ELF-1 (cell line): Measurements from ENCODE around the gene GUCA2A.

Source experiments
- DNase-seq: peaks from one replicate; pipeline ENCODE4 v3.0.0-alpha.2; 2016; ENCODE audit warnings: low read depth, low spot score

Gene GUCA2A

DNA sequence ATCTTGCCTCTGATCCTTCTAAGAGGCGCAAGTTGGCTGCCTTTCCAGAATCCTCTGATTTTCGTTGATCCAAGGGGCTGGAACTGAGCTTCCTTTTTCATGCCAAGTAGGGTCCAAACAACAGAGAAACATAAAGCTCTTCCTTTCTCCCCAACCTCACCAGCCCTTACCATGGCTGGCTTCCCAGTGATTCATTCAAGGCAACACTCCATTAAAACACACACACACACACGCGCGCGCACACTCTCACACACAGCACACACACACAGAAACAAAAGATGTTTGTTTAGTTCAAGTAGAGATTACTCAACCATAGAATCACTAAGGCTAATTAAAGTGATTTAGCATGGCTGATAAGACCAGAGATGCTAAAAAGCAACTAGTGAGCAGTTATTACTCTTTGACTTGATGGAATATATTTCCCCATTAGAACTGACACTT lies 13.0 kb upstream of the GUCA2A start:
- DNase-seq, result no peak

DNA sequence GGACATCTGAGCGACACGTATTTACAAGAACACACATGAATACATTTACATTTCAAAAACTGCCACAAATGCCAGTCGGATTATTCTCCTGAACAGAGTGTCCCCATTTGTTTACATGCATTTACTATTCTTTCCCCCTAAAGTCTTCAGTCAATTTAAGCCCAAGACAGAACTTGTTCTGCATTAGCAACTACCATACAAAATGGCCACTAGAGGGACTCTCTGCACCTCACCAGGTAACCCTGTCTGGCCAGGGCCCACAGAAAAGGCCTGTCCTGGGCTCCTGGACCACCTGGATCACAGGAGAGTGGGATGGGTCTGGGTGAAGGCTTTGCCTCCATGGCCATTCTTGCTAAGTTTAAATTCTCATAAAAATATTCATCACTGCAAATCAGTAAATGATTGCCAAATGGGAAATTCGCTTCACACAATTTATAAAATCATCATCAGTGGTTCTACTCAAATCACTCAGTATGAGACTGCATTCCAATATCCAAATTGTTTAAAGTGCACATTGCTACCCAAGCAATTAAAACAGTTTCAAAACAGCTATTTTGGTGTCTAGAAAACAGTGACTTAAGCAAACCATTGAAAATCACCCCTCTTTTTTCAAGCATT lies 12.5 kb upstream of the GUCA2A start:
- DNase-seq, result peak; percentile 44

- DNase-seq, result no peak
Observed at GRCh38 chr1:42175314-42176054, 10.9 kb upstream of the GUCA2A start.

DNA sequence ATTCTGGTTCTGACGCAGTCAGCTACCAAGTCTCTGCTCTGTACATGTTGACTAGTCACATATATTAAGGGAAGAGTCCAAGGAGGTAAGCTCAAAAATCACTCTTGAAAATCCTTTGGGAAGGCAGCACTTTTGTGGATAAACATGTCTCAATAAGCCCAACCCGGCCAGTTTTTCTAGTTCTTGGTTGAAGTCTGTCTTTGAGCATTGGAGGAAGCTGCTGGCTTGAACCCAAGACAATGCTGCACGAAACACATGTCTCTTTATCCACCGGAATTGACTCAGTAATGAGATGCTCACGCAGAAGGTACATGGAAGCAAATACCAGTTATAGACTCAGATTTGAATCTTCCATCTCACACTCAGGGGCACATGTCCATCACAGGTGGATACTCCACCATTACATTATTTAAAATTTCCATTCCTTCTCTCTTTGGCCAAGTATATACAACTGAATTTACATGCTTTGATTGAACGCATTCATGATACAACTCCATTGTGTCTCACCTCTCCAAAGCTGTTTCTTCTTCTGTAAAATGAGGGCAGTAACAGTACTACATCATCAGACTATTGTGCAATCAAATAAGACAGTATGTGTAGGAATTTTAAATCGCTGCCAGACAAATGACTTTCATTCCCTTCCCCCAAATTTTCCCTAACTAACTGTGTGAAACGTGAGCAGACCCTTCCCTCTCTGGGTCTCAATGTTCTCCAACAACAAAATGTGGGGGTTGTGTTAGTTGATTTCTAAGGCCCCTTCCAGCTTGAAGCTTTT lies 9.6 kb upstream of the GUCA2A start:
- no peak for DNase-seq

- DNase-seq, result peak; percentile 88
Observed at GRCh38 chr1:42173155-42173933, 8.8 kb upstream of the GUCA2A start.

DNA sequence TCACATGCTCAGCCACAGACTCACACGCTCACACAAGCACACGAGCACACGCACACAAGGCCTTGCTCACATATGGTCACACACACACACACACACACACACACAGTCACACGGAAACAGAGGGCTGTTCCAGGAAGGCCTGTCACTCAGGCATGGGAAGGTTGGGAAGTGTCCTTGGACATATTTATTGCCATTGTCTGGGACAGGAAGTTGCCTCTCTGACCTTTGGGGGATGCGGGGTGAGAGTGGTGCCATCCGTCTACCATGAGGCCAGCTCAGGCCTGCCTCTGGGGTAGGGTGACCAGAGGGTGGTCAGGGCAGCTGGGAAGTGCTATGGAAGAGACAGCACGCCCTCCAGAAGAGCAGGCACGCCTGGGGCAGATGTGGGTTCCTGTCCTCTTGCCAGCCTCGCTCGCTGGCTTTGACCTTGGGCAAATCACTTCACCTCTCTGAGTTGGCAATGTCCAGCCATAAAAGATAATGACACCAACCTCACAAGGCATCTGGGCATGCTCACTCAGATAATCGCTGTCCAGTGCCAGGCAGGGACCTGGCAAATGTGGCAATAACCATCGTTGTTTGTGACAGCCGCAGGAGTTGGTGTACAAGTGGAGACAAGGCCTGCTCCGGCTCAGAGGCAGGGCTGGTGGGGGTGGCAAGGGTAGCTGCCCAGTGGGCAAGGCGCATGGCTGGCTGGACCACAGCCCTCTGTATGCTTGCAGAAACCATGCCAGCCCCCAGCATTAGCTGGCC lies 8.0 kb upstream of the GUCA2A start:
- no peak for DNase-seq

- no peak for DNase-seq
Observed at GRCh38 chr1:42171679-42172266, 7.2 kb upstream of the GUCA2A start.

DNA sequence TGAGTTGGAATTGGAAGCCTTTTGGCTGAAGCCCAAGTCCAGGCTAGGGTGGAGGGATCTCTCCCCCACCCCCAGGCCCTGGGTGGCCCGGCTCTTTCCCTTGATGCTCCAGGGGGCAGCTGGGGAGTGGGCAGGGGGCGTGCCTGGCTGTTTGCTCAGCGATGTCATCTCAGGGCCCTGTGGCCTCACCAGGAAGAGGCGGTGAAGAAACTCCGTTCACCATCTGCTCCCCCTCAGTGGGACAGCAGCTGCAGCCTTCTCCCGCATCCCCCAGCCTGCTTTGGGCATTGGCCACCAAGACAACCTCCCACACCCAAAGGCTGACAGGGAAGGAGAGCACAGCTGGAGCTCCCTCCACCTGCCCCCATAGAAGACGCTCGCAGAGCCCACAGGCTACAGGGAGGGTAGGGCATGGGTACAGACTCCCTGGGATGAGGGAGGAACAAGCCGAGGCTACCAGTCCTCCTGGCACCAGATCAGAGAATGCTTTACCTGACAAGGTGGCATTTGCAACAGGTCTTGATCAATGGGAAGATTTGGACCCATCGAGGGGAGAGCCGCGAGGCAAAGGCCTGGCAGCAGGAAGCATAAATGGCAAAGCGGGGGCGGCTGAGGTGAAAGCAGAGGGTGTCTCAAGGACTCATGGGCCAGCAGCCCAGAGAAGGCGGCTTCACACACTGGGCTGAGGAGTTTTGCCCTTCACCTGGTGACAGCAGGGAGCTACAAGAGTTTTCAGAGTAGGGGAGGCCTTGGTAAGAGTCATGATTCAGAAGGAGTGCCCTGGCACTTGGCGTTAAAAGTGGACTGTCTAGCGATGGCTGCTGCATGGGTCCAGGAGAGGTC lies 6.5 kb upstream of the GUCA2A start:
- DNase-seq, result no peak

DNA sequence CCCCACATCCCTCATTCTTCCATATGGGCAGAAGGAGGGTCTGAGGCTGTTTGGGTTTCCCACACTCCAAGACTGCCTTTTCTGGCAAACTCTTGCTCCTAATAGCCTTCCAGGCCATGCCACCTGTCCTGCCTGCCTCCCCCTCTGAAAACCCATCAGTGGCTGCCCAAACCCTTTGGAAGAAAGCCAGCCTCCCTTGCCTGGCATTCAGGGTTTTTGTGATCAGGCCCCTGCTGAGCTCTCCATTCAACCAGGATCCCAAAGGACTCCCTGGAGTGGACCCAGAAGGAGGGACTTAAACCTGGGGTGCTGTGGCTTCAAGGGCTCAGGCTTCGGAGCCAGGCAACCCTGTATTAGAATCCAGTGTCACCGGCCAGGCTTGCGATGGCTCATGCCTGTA lies 4.2 kb upstream of the GUCA2A start:
- DNase-seq, result no peak

DNA sequence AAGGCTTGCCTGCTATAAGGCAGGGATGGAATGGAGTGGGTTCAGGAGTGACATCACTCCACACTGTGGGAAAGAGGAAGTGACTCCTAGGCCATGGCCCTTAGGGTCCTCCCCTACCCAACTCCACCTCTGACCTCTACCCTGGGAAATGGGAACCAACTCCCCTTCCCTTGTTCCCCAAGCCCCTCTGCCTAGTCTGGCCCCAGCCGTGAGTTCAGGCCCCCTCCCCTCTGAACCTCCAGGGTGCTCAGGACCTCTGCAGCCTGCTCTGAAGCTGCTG lies 3.8 kb upstream of the GUCA2A start:
- DNase-seq, result no peak

DNA sequence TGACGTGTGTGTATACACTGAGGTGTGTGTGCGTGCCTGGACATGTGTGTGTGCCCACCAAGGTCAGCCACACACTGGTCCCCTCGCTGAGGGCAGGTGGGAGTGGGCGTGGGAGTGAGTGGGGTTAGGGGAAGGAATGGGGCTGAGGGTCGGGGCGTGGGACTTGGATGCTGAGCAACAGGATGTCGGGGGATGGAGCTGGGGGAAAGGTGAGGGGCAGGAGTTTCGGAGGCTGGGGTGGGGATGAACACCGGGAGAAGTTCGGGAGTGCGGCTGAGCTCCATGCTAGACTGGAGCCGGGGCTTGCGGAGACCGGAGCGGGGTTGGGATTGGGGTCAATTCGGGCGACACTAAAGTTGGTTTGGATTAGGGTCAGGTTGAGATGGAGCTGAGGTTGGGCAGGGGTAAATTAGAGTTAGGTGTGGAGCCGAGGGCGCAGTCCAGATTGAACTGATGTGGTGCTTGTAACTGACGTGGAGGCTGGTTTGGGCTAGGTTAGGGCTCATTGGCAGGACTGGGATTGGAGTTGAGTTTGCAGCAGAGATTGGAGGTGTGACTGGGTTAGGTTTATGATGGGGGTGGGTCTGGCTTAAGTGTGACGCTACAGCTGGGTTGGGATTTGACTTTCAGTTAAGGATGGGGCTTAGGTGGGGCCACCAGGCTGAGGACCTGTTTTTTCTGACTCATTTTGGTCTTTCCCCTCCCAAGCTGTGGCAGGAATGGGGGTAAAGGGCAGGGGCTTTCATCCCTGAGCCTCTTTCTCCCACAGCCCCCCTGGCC lies 3.3 kb upstream of the GUCA2A start:
- DNase-seq, result no peak

DNA sequence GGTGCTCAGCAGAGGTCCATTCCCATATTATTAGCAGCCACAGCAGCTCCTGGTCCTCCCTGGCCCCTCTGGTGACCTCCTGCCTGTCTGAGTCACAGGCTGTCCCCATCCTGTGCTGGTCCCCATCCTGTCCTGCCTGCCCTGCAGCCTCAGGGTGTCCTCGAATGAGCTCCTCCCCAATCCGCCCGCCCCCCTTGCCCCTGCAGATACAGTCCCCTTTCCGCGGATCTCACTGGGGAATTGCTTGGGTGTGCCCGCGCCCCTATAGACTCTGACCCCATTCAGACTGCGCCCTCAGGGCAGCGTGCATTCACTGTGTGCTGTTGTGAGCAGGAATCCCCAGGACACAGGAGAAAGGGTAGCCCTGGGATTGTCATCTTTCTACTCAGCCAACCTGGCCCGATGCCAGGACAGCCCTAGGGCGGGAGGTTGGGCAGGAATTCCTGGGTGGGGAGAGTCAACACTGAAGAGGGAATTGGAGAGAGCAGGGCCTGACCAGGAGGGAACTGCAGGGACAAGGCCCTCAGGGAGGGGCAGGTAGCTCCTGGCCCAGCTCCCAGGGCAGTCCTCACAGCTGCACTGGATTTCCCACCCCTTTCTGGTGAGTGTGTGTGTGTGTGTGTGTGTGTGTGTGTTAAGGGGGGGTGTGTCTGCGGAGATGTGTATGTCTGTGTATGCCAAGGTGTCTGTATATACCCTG lies 1.1 kb upstream of the GUCA2A start:
- peak; percentile 91 for DNase-seq

- DNase-seq, result no peak
Observed at GRCh38 chr1:42163536-42164503, 725 bp downstream of the GUCA2A start.

GRCh38 chr1:42163114-42163513 lies 1.4 kb downstream of the GUCA2A start:
- no peak for DNase-seq

- no peak for DNase-seq
Observed at GRCh38 chr1:42162181-42162580, 2.4 kb downstream of the GUCA2A start.

GRCh38 chr1:42158189-42158588 lies 6.4 kb downstream of the GUCA2A start:
- no peak for DNase-seq

DNA sequence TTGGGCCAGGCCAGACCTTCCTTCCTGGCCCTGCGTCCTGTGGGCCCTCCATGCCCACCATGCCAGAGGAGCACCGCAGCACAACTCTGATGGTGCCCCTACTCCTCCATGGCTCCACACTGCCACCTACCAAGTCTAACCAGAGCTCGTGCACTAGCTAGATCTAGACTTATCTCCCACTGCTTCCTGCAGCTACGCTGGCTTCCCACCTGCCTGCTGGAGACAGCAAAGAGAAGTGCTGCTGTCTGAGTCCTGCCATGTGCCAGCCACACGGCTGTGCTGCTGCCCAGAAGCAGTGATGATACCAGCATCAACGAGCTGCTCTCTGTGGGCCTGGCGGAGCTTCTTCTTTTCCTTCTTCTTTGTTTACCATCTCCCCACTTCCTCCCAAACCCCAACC lies 6.9 kb downstream of the GUCA2A start:
- no peak for DNase-seq

DNA sequence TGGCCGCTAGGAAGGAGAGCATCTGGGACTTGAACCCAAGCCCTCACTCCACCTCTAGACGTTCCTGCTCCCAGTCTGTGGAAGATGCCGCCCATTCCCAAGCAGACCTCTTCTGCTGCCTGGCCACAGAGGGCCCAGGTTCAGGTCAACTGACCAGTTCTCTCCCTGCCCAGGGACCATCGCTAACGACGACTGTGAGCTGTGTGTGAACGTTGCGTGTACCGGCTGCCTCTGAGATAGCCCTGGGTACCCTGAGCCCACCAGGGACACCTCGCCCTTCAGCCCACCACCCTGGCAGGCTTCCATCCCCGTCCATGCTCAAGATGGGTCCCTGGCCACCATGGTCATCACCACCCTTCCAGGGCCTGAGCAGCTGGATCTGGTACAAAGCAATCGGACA lies 9.2 kb downstream of the GUCA2A start:
- DNase-seq, result no peak
